Measurements from ENCODE around the gene OAF.

OAF gene

DNA sequence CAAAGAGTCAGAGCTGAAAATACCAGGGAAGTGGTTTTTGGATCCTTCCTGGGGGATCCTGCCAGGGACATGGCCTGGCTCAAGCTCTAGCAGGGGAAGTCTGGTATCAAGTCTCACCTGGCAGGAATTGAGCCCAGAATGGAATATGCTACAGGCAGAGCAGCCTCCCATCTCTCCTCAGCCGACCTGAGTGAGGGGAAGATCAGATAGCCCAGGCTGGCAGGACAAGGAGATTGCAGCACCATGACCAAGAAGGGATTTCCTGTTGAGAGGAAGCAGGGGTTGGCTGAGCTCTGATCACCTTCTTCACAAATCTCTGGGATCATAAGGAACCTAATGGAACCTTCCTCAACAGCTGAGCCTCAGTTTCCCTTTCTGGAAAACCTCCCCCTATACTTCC lies 13.0 kb downstream of the OAF start:
- TF ChIP-seq JUND (IDR thresholded peaks at IDR 0.05; ENCODE audit: low read depth) = no peak
- in situ Hi-C loops (cut with HindIII; ENCODE audit: low pct_unique_long_range_greater_than_20kb, low sequenced_read_pairs) = no loop called here
- DNase-seq (ENCODE audit: low read depth in 1 of 2, low spot score in 1 of 2) = no peak

DNA sequence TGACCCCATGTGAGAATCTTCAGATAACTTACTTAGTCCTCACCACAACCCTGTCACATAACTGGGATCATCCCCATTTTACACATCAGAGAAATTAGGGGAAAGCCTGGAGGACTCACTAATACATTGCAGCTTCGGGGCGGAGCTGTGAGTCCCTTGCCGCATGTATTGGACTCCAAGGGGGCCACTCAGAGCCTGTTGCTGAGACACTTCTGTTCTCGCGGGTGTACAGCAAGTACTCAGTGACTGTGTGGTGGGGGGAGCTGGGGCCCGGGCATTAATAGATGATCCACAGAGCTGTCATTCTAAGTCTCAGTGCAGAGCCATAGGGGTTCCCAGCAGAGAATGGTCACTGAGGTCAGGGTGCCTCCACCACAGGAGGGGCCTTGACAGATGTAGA lies 13.5 kb downstream of the OAF start:
- in situ Hi-C loops (cut with HindIII; ENCODE audit: low pct_unique_long_range_greater_than_20kb, low sequenced_read_pairs) = no loop called here
- no peak for DNase-seq (ENCODE audit: low read depth in 1 of 2, low spot score in 1 of 2)
- TF ChIP-seq JUND (IDR thresholded peaks at IDR 0.05; ENCODE audit: low read depth) = no peak

DNA sequence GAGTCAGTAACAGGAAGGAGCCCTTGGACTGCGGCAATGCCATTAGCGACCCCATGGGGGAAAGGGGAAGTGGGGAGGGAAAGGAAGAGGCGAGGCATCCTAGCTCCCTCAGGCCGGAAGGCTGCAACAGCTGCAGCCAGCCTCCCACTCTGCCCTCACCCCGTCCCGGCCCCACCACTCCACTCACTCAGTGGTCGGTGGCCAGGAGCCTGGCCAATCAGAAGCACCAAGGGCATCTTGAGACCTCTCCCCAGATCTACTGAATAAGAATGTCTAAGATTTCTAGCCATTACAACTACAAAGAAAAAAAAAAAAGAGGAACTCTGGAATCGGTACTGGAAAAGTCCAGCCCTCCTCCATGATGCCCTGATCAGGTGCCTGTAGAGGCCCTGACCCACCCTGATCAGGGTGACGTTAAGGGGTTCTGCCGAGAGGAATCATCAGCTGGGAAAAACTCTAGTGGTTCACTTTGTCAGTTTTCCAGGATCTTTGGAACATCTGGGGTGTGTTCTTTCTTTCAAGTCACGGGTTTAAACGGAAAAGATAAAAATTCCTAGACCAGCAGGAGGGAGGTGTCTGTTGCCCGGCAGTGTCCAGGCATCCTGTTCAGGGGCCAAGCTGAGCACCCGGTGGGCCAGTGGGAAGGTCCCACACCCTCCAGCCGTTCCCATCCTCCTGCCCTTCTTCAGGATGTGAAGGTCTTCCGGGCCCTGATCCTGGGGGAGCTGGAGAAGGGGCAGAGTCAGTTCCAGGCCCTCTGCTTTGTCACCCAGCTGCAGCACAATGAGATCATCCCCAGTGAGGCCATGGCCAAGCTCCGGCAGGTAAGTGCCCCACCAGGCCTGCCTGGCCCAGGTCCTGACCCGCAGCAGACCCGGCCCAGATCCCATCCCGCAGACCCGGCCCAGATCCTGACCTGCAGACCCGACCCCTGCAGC lies 14.4 kb downstream of the OAF start:
- TF ChIP-seq JUND (IDR thresholded peaks at IDR 0.05; ENCODE audit: low read depth) = no peak
- no peak for DNase-seq (ENCODE audit: low read depth in 1 of 2, low spot score in 1 of 2)
- in situ Hi-C loops (cut with HindIII; ENCODE audit: low pct_unique_long_range_greater_than_20kb, low sequenced_read_pairs) = no loop called here

DNA sequence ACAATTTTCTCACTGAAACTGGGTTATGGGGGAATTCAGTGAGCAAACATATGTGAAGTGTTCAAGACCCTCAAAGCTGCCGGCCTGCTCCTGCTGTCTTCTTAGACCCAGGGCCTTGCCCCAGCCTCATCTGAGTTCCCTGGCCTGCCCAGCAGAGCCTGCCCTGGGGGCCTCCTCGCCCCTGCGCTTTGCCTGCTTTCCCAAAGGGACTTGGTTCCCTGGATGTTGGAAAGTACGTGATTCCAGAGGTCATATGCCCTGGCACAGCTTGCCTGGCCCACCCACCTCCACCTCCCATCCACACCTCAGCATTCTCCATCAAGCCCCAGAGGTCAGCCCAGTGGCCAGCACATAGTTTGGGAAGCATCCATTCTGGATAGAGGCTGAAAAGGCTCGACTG lies 15.4 kb downstream of the OAF start:
- no peak for DNase-seq (ENCODE audit: low read depth in 1 of 2, low spot score in 1 of 2)
- in situ Hi-C loops (cut with HindIII; ENCODE audit: low pct_unique_long_range_greater_than_20kb, low sequenced_read_pairs) = no loop called here
- TF ChIP-seq JUND (IDR thresholded peaks at IDR 0.05; ENCODE audit: low read depth) = no peak

DNA sequence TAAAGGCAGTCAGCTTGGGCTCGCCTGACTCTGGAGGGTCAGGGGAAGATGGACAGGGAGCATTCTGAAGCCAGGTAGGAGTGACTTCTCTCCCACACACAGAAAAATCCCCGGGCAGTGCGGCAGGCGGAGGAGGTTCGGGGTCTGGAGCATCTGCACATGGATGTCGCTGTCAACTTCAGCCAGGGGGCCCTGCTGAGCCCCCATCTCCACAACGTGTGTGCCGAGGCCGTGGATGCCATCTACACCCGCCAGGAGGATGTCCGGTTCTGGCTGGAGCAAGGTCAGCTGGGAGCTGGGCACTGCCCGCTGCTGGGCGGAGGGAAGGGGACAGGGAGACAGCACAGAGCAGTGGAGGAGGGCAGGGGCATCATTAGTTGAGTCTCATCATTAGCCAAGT lies 15.9 kb downstream of the OAF start:
- in situ Hi-C loops (cut with HindIII; ENCODE audit: low pct_unique_long_range_greater_than_20kb, low sequenced_read_pairs) = no loop called here
- no peak for TF ChIP-seq JUND (IDR thresholded peaks at IDR 0.05; ENCODE audit: low read depth)
- no peak for DNase-seq (ENCODE audit: low read depth in 1 of 2, low spot score in 1 of 2)

DNA sequence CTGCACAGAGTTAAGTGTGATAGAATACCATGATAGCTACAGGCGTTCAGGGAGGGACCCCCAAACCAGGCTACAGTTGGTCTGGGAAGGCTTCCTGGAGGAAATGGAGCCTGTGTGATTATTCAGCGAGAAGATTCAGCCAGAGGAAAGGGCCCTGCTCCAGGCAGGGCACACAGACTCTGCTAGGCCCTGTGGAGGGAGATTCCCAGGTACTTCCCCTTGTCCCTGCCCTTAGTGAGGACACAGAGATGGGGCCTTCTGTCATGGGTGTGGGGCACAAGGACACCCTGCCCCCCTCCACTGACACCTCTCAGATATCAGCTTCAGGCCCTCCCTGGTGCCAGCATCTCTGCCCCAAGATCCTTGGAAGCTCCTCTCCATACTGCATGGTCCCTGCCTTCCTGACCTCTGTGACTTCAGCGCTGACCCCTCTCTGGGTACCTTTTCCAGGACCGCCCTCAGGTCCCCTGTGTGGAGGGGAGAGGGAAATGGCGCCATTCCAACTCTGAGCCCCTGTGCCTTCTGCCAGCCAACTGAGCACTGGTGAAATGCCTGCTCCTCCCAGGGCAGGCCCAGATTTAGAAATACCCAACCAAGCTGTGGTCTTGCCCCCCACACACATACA lies 16.5 kb downstream of the OAF start:
- DNase-seq (ENCODE audit: low read depth in 1 of 2, low spot score in 1 of 2) = no peak
- in situ Hi-C loops (cut with HindIII; ENCODE audit: low pct_unique_long_range_greater_than_20kb, low sequenced_read_pairs) = no loop called here
- no peak for TF ChIP-seq JUND (IDR thresholded peaks at IDR 0.05; ENCODE audit: low read depth)

DNA sequence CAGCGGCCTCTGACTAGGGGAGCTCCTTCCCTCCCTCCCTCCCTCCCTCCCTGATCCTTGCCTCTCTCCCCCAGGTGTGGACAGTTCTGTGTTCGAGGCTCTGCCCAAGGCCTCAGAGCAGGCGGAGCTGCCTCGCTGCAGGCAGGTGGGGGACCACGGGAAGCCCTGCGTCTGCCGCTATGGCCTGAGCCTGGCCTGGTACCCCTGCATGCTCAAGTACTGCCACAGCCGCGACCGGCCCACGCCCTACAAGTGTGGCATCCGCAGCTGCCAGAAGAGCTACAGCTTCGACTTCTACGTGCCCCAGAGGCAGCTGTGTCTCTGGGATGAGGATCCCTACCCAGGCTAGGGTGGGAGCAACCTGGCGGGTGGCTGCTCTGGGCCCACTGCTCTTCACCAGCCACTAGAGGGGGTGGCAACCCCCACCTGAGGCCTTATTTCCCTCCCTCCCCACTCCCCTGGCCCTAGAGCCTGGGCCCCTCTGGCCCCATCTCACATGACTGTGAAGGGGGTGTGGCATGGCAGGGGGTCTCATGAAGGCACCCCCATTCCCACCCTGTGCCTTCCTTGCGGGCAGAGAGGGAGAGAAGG lies 18.1 kb downstream of the OAF start:
- in situ Hi-C loops (cut with HindIII; ENCODE audit: low pct_unique_long_range_greater_than_20kb, low sequenced_read_pairs) = no loop called here
- no peak for DNase-seq (ENCODE audit: low read depth in 1 of 2, low spot score in 1 of 2)
- no peak for TF ChIP-seq JUND (IDR thresholded peaks at IDR 0.05; ENCODE audit: low read depth)

DNA sequence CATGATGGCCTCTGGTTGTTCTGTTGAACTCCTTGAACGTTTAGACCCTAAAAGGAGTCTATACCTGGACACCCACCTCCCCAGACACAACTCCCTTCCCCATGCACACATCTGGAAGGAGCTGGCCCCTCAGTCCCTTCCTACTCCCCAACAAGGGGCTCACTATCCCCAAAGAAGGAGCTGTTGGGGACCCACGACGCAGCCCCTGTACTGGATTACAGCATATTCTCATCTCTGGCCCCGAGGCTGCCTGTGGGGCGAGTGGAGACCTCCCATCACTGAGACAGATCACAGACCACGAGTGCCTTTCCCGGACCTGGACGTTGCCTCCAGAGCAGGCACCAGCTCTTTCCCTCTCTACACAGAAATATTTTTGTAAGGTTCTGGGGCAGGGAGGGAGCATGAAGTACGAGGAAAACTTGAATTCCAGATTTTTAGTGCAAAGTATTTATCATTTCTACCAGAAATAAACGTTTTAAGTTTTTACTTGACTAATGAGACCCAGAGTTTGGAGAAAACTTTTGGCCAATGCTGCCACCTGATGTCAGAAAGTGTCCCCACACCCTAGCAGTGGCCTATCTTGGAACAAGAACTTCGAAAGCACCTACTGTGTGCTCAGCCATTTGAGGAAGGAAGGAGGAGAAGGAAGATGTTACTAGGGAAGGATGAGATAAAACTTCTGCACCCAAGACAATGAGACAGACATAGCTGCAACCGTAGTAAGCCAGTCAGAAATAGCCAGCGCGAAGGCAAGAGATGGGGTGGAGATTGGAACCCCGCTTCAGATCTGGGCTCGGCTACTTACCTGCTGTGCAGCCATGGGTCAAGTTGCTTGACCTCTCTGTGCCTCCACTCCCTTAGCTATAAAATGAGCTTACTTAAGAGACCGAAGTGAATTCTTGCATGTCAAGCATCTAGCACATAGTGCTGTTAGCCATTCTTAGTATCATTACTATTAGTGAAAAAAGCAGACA lies 18.9 kb downstream of the OAF start:
- peak; percentile 70 to 74 for DNase-seq (ENCODE audit: low read depth in 1 of 2, low spot score in 1 of 2)
- in situ Hi-C loops (cut with HindIII; ENCODE audit: low pct_unique_long_range_greater_than_20kb, low sequenced_read_pairs) = no loop called here

DNA sequence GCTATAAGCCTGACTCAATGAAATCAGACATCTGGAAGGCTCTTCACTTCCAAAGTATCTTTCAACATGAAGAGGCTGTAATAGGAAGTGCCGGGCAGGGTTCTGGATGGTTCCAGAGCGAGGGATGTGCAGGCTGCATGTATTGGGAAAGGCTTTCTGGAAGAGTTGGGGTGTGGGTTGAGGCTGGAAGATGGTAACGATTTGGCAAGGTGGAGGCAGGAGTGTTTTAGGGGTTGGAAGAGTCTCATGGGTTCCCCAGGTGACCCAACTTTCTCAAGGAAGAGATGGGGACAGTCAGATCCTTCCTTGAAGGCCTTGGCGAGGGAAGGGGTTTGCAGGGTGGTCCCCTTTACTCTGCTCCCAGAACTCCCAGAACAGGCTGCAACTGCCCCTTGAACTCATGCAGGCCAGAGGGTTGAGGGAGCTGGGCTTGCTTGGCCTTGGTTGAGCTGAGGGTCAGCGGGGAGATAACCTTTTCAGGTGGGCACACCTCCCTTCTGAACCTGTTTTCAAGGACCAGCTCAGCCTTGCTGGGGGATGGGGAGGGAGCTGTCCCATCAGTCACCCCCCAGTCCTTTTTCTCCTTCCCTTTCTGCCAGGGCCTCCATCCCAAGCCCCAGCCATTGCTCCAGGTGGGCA lies 19.7 kb downstream of the OAF start:
- no peak for TF ChIP-seq JUND (IDR thresholded peaks at IDR 0.05; ENCODE audit: low read depth)
- in situ Hi-C loops (cut with HindIII; ENCODE audit: low pct_unique_long_range_greater_than_20kb, low sequenced_read_pairs) = no loop called here
- no peak for DNase-seq (ENCODE audit: low read depth in 1 of 2, low spot score in 1 of 2)

More for the DNA sequence above, 18.9 kb downstream of the OAF start:
- no peak for TF ChIP-seq JUND (IDR thresholded peaks at IDR 0.05; ENCODE audit: low read depth)

DNA sequence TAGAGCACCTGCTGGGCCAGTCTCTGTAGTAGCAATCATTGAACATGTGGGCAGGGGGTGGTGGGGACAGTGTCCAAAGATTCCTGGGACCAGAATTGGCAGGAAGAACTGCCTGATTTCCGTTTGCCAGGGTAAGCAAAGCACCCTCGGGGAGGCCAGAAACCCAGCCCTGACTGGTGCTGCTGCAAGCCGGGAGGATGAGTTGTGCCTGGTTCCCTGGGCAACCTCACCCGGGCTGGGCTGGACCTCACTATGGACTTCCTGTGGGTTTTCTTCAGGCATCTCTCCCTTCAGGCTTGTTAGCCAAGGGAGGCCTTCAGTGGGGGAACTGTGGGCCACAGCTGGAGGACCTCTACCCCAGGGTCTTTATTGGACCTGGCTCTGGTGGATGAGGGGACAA lies 21.1 kb downstream of the OAF start:
- DNase-seq (ENCODE audit: low read depth in 1 of 2, low spot score in 1 of 2) = no peak
- no peak for TF ChIP-seq JUND (IDR thresholded peaks at IDR 0.05; ENCODE audit: low read depth)
- in situ Hi-C loops (cut with HindIII; ENCODE audit: low pct_unique_long_range_greater_than_20kb, low sequenced_read_pairs) = no loop called here

DNA sequence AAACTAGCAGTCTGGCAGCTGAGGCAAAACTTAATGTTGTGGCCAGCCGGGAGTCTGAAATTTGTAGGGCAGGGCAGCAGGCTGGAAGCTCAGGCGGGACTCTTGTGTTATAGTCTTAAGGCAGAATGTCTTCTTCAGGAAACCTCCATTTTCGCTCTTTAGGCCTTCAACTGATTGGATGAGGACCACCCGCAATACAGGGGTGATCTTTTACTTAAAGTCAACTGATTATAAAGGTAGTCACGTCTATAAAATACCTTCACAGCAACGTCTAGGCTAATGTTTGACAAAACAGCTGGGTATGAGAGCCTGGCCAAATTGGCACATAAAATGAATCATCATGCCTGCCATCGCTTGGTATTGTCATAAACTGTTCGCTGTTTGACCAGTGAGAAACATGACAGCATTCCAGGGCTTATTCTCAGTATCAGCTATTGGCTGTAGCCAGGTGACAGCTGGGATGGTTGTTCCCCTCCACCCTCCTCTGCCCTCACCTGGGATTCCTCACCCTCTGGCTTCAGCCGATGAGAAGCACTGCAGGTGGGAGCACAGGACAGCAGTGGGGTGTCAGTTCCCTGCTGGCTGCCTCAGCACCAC lies 22.5 kb downstream of the OAF start:
- no peak for DNase-seq (ENCODE audit: low read depth in 1 of 2, low spot score in 1 of 2)
- TF ChIP-seq JUND (IDR thresholded peaks at IDR 0.05; ENCODE audit: low read depth) = no peak
- in situ Hi-C loops (cut with HindIII; ENCODE audit: low pct_unique_long_range_greater_than_20kb, low sequenced_read_pairs) = no loop called here
